B cell (primary cell): ENCODE data around the gene PRPF40A. TPM values are rescaled to one million over a fixed set of nuclear protein-coding genes. Genes with fewer than 3 reads are reported as not detected.

Source experiments
- ATAC-seq: fragments of 200-7000 bp; cut with Tn5 transposase; one replicate; pipeline ENCODE4 v1.10.0; 2021; ENCODE audit warnings: low read depth, mild to moderate bottlenecking, moderate number of reproducible peaks, moderate library complexity
- CTCF ChIA-PET: fragments of 350-600 bp; sonication (Branson Sonifier 250); formaldehyde crosslinking; loops from one replicate; lab custom pipeline; 2021; ENCODE audit warnings: antibody characterized with exemption, inconsistent platforms; lab: Charles Lee
- POLR2A ChIA-PET: fragments of 350-600 bp; sonication (Branson Sonifier 250); formaldehyde crosslinking; loops from one replicate; lab custom pipeline; 2021; ENCODE audit warnings: antibody characterized with exemption; lab: Charles Lee
- DNase-seq: peaks from one replicate; pipeline ENCODE4 v3.0.0; 2013
- H2AFZ ChIP-seq: 2 replicates; pipeline ENCODE4 v1.6.1; 2012; ENCODE audit warnings: mild to moderate bottlenecking, low read depth, low read length; ENCODE audit not compliant: insufficient read depth, poor library complexity, severe bottlenecking
- H3K27ac ChIP-seq, 2 donors: 1 replicate in 1 of 2; 2 replicates in 1 of 2; pipeline ENCODE4 v1.5.1; 2012 to 2013; ENCODE audit warnings: low read length in 2 of 2, mild to moderate bottlenecking in 2 of 2, moderate library complexity in 1 of 2
- H3K27me3 ChIP-seq, 4 experiments: fragments of 200-600 bp in 1 of 4; sonication (generic) in 1 of 4; replicated peaks in 1 of 4; 1 replicate in 2 of 4; 2 replicates in 2 of 4; pipeline versions ENCODE4 v1.6.1 to v1.7.0; 2013 to 2016; ENCODE audit warnings: low read length in 3 of 4, mild to moderate bottlenecking in 2 of 4, mixed read lengths in 1 of 4, moderate library complexity in 1 of 4; ENCODE audit not compliant: insufficient read depth in 4 of 4, control insufficient read depth in 3 of 4; ENCODE audit errors: control extremely low read depth in 1 of 4
- H3K36me3 ChIP-seq, 2 experiments: replicated peaks in 1 of 2; 1 replicate in 1 of 2; 2 replicates in 1 of 2; pipeline versions ENCODE4 v1.6.1 to v1.7.1; 2013; ENCODE audit warnings: low read length in 1 of 2; ENCODE audit not compliant: insufficient read depth in 2 of 2, control insufficient read depth in 1 of 2; ENCODE audit errors: control extremely low read depth in 1 of 2, extremely low read depth in 1 of 2
- H3K4me1 ChIP-seq, 2 donors: fragments of 200-600 bp in 1 of 2; sonication (generic) in 1 of 2; 1 replicate in 1 of 2; 2 replicates in 1 of 2; pipeline versions ENCODE4 v1.5.1 to v1.6.1; 2013 to 2017; ENCODE audit warnings: low read length in 2 of 2; ENCODE audit not compliant: control insufficient read depth in 2 of 2, insufficient read depth in 2 of 2
- H3K4me2 ChIP-seq: replicated peaks from 2 replicates; pipeline ENCODE3; 2012; ENCODE audit warnings: mild to moderate bottlenecking, low read depth, low read length; ENCODE audit not compliant: poor library complexity, severe bottlenecking
- H3K4me3 ChIP-seq, 5 experiments: fragments of 200-600 bp in 1 of 5; sonication (generic) in 1 of 5; 1 replicate in 3 of 5; 2 replicates in 2 of 5; pipeline versions ENCODE4 v1.5.1 to v1.7.0; 2011 to 2016; ENCODE audit warnings: low read length in 4 of 5, mild to moderate bottlenecking in 4 of 5, low read depth in 2 of 5, control low read depth in 1 of 5, moderate library complexity in 1 of 5; ENCODE audit not compliant: insufficient read depth in 1 of 5; ENCODE audit errors: control extremely low read depth in 1 of 5, extremely low read depth in 1 of 5
- H3K79me2 ChIP-seq: fragments of 200-600 bp; sonication (generic); one replicate; pipeline ENCODE4 v1.6.0; 2016; ENCODE audit warnings: low read length; ENCODE audit not compliant: control insufficient read depth, insufficient read depth
- H3K9ac ChIP-seq: fragments of 200-600 bp; sonication (generic); 2 replicates; pipeline ENCODE4 v1.6.1; 2017; ENCODE audit warnings: mild to moderate bottlenecking, low read length, moderate library complexity
- H3K9me3 ChIP-seq, 3 donors: one replicate each; pipeline versions ENCODE4 v1.6.1 to v1.7.1; 2013; ENCODE audit warnings: low read length in 2 of 3; ENCODE audit not compliant: control insufficient read depth in 2 of 3, insufficient read depth in 1 of 3; ENCODE audit errors: control extremely low read depth in 1 of 3
- H4K20me1 ChIP-seq: 2 replicates; pipeline ENCODE4 v1.6.0; 2012; ENCODE audit warnings: mild to moderate bottlenecking, low read length; ENCODE audit not compliant: insufficient read depth, control insufficient read depth, poor library complexity, severe bottlenecking
- H3K27ac Mint-ChIP-seq: one replicate; pipeline ENCODE4 v1.8.0; 2021; ENCODE audit warnings: mixed read lengths
- H3K27me3 Mint-ChIP-seq: one replicate; pipeline ENCODE4 v1.8.0; 2021; ENCODE audit warnings: mixed read lengths
- H3K4me1 Mint-ChIP-seq: one replicate; pipeline ENCODE4 v1.8.0; 2021; ENCODE audit warnings: mixed read lengths
- H3K4me3 Mint-ChIP-seq: one replicate; pipeline ENCODE4 v1.8.0; 2021; ENCODE audit warnings: mixed read lengths
- H3K9me3 Mint-ChIP-seq: one replicate; pipeline ENCODE4 v1.8.0; 2022; ENCODE audit warnings: mixed read lengths; ENCODE audit not compliant: insufficient read depth
- EZH2 ChIP-seq: IDR thresholded peaks from 2 replicates; pipeline ENCODE4 v1.6.1; 2012; ENCODE audit warnings: borderline replicate concordance, low read depth, mild to moderate bottlenecking, moderate library complexity, low read length; ENCODE audit not compliant: insufficient read depth, poor library complexity, severe bottlenecking
- WGBS: methylation state at CpG from one replicate; pipeline ENCODE4 v1.1.5; 2013; ENCODE audit warnings: missing lambda C conversion rate; ENCODE audit not compliant: insufficient coverage; 5-methylcytosine and 5-hydroxymethylcytosine counted together
- intact Hi-C: fragments of 100-400 bp; cut with micrococcal nuclease; formaldehyde crosslinking; loops from one replicate; pipeline ENCODE4 v1.10.0; 2022
- polyA plus RNA-seq: library from polyadenylated mRNA; depleted of rRNA; stranded (reverse); fragments of >200 nt; gene quantifications from 2 replicates; pipeline ENCODE4 v1.2.3, GENCODE V29; 2012
- total RNA-seq, 2 donors: library from RNA; stranded (reverse); fragments of 120-200 nt in 1 of 2; gene quantifications; 1 replicate in 1 of 2; 2 replicates in 1 of 2; pipeline versions ENCODE4 v1.2.3 to v1.2.4, GENCODE V29; 2013 to 2022
- TF ChIP-seq, protein P1 (sequence below): fragments of 200-600 bp; IDR thresholded peaks from one replicate; pipeline ENCODE4 v1.8.0; 2022; ENCODE audit warnings: antibody characterized with exemption, mild to moderate bottlenecking

Gene PRPF40A
- total and polyA plus RNA-seq, 2 donors (not counting 1 experiment from before 2014, with no cell fraction given) = 40.4 to 115 TPM

DNA sequence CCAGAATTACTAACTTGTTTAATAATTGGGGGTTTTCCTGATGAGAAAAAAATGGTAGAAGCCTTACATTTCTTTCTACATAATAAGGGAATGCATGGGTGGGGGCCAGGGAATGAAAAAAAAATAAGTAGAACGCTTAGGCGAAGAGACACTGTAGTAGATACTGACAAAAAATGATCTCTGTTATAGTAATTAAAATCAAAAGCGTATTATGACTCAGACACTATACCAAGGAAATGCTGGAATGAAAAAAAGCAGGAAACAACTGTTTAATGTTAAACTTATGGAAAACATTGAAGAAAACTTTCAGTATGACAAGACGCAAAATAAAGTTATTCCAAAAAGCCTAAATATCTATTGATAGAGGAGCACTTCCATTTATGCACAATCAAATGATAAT is 42.9 kb downstream of the PRPF40A start:
- no peak for DNase-seq
- no peak overlapping the region for H3K4me2 ChIP-seq
- no peaks in the 10 kb centered on the region for H4K20me1 ChIP-seq
- H3K27ac ChIP-seq = no peak overlapping the region
- ChIA-PET POLR2A (no interaction called here), CTCF (interaction anchor here (0.9 kb wide), 1 partner anchor 498 kb away, joined by 3 read pairs; the partner anchor contains the start of gene STAM2)
- Mint-ChIP-seq H3K4me3 (no peak overlapping the region), H3K4me1 (no peaks in the 10 kb centered on the region), H3K9me3 (no peaks in the 10 kb centered on the region), H3K27me3 (no peaks in the 10 kb centered on the region), H3K27ac (no peak overlapping the region)
- no peaks in the 10 kb centered on the region for H3K27me3 ChIP-seq
- H3K9ac ChIP-seq = no peak overlapping the region
- no CpG with 5 or more reads among the region's 4 CpGs for WGBS
- TF ChIP-seq EZH2 = no peak
- peaks cover 0 to 83% of the 10 kb centered on the region in 2 experiments for H3K36me3 ChIP-seq
- no peaks in the 10 kb centered on the region for H3K4me1 ChIP-seq
- H3K4me3 ChIP-seq = no peak overlapping the region
- intact Hi-C loops = loop anchor here (5.0 kb wide), 1 partner anchor 43 kb away; the partner anchor contains the start of genes ARL6IP6 and PRPF40A
- no peak for ATAC-seq
- H3K79me2 ChIP-seq = no peaks in the 10 kb centered on the region
- H3K9me3 ChIP-seq = no peaks in the 10 kb centered on the region
- no peak overlapping the region for H2AFZ ChIP-seq

DNA sequence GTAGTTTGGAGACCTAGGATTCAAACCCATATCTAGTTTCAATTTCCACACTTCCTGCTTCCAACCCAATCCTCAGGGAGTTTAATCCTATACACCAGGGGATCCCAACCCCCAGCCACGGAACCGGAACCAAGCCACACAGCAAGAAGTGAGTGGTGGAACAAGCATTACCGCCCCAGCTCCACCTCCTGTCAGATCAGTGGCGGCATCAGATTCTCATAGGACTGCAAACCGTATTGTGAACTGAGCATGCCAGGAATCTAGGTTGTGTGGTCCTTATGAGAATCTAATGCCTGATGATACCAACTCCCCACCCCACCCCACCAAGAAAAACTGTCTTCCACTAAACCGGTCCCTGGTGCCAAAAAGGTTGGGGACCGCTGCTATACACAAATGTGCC is 52.5 kb downstream of the PRPF40A start:
- H4K20me1 ChIP-seq = no peaks in the 10 kb centered on the region
- H3K4me1 Mint-ChIP-seq = no peaks in the 10 kb centered on the region
- ChIA-PET CTCF (no interaction called here), POLR2A (no interaction called here)
- H3K4me1 ChIP-seq = no peaks in the 10 kb centered on the region
- H3K9me3 ChIP-seq = no peaks in the 10 kb centered on the region
- no peak overlapping the region for H2AFZ ChIP-seq
- H3K4me3 Mint-ChIP-seq = no peak overlapping the region
- ATAC-seq = no peak
- no peak overlapping the region for H3K4me2 ChIP-seq
- peaks cover 9 to 88% of the 10 kb centered on the region in 2 experiments for H3K36me3 ChIP-seq
- TF ChIP-seq EZH2 = no peak
- TF ChIP-seq, protein P1, sequence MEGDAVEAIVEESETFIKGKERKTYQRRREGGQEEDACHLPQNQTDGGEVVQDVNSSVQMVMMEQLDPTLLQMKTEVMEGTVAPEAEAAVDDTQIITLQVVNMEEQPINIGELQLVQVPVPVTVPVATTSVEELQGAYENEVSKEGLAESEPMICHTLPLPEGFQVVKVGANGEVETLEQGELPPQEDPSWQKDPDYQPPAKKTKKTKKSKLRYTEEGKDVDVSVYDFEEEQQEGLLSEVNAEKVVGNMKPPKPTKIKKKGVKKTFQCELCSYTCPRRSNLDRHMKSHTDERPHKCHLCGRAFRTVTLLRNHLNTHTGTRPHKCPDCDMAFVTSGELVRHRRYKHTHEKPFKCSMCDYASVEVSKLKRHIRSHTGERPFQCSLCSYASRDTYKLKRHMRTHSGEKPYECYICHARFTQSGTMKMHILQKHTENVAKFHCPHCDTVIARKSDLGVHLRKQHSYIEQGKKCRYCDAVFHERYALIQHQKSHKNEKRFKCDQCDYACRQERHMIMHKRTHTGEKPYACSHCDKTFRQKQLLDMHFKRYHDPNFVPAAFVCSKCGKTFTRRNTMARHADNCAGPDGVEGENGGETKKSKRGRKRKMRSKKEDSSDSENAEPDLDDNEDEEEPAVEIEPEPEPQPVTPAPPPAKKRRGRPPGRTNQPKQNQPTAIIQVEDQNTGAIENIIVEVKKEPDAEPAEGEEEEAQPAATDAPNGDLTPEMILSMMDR = no peak
- no peaks in the 10 kb centered on the region for H3K79me2 ChIP-seq
- no peaks in the 10 kb centered on the region for H3K27me3 ChIP-seq
- no peaks in the 10 kb centered on the region for H3K9me3 Mint-ChIP-seq
- H3K9ac ChIP-seq = no peak overlapping the region
- WGBS = 100% methylated on average over 6 of the region's 7 CpGs
- intact Hi-C loops = no loop called here
- H3K27ac ChIP-seq = no peak overlapping the region
- DNase-seq = no peak
- no peak overlapping the region for H3K4me3 ChIP-seq
- no peaks in the 10 kb centered on the region for H3K27me3 Mint-ChIP-seq
- H3K27ac Mint-ChIP-seq = no peak overlapping the region
